Thyroid gland (tissue), 4 donors: ENCODE measurements around the gene BCL2L1.

Source experiments
- CTCF ChIP-seq, 6 experiments: fragments of 200-600 bp in 3 of 6; fragments of 450-650 bp in 3 of 6; sonication (generic) in 3 of 6; IDR thresholded peaks; one replicate each; pipeline ENCODE4 v1.5.1; 2016 to 2019; ENCODE audit warnings: antibody characterized with exemption in 6 of 6, mild to moderate bottlenecking in 2 of 6, inconsistent platforms in 1 of 6, moderate library complexity in 1 of 6
- POLR2A ChIP-seq, 2 donors: fragments of 450-650 bp; IDR thresholded peaks; one replicate each; pipeline ENCODE4 v1.6.1; 2017; ENCODE audit warnings: antibody characterized with exemption in 2 of 2, mild to moderate bottlenecking in 2 of 2, moderate library complexity in 1 of 2

DNA sequence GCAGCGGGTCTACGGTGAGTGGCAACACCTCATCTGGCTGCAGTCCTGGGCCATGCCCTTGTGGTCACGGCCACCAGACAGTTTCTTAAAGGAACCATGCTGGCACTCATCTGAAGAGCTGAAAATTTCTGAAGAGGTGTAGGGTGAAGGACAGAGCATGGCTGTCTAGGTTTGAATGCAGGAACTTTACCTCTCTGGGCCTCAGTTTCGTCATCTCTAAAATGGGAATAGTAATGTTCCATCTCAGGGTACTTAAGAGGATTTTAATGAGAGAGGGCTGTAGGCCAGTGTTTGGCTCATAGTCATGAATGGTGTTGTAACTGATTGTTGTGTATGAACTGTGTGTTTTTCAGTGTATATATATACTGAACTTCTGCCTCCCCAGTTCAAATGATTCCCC is 79.1 kb downstream of the BCL2L1 start:
- TF ChIP-seq CTCF (IDR thresholded peaks at IDR 0.05), result no peak
- no peak for TF ChIP-seq POLR2A (IDR thresholded peaks at IDR 0.05)
